HG03097 (cell line): ENCODE data around the gene ABCG4.
"Not testable (repeated sequence)": the region's sequence is repeated elsewhere in the genome, so short reads cannot be mapped to it uniquely, and the experiment has no call there.

Experiments used
- ATAC-seq: cut with Tn5 transposase; IDR thresholded peaks from one replicate; pipeline ENCODE4 v1.9.1; 2021; ENCODE audit not compliant: unreplicated experiment, low FRiP score

ABCG4 gene

GRCh38 chr11:119152604-119153003 is 3.8 kb downstream of the ABCG4 start:
- no peak for ATAC-seq

GRCh38 chr11:119153049-119153818 is 4.4 kb downstream of the ABCG4 start:
- ATAC-seq: no peak

- no peak for ATAC-seq
Measured at GRCh38 chr11:119154178-119154577, 5.3 kb downstream of the ABCG4 start.

- ATAC-seq: no peak
Measured at GRCh38 chr11:119155733-119156492, 7.1 kb downstream of the ABCG4 start.

- no peak for ATAC-seq
Measured at GRCh38 chr11:119156496-119156895, 7.6 kb downstream of the ABCG4 start.

GRCh38 chr11:119157063-119157462 is 8.2 kb downstream of the ABCG4 start:
- ATAC-seq: no peak

GRCh38 chr11:119158467-119158866 is 9.6 kb downstream of the ABCG4 start:
- ATAC-seq: no peak

GRCh38 chr11:119160151-119160550 is 11.3 kb downstream of the ABCG4 start:
- no peak for ATAC-seq

- ATAC-seq: no peak
Measured at GRCh38 chr11:119161871-119162270, 13.0 kb downstream of the ABCG4 start.

- ATAC-seq: no peak
Measured at GRCh38 chr11:119166368-119167076, 17.7 kb downstream of the ABCG4 start.

GRCh38 chr11:119167077-119167458 is 18.2 kb downstream of the ABCG4 start:
- not testable (repeated sequence) for ATAC-seq

GRCh38 chr11:119167933-119168332 is 19.1 kb downstream of the ABCG4 start:
- no peak for ATAC-seq

- ATAC-seq: peak; percentile 77
Measured at GRCh38 chr11:119168471-119169281, 19.8 kb downstream of the ABCG4 start, which contains the start of gene NLRX1. NLRX1 (plus strand) TSS chr11:119168725; CDS start chr11:119171404, 2,679 bp downstream.

GRCh38 chr11:119169282-119169719 is 20.4 kb downstream of the ABCG4 start:
- no peak for ATAC-seq

GRCh38 chr11:119172513-119172912 is 23.7 kb downstream of the ABCG4 start:
- no peak for ATAC-seq

GRCh38 chr11:119173453-119173852 is 24.6 kb downstream of the ABCG4 start:
- ATAC-seq: no peak

GRCh38 chr11:119175493-119176077 is 26.7 kb downstream of the ABCG4 start:
- ATAC-seq: no peak

GRCh38 chr11:119178166-119178680 is 29.4 kb downstream of the ABCG4 start:
- no peak for ATAC-seq

- ATAC-seq: no peak
Measured at GRCh38 chr11:119179342-119179741, 30.5 kb downstream of the ABCG4 start.

GRCh38 chr11:119179983-119180382 is 31.1 kb downstream of the ABCG4 start:
- ATAC-seq: no peak
